HL-60 (cell line): ENCODE data around the gene ACACA.

Source experiments
- DNase-seq, 2 experiments: peaks; one replicate each; pipeline ENCODE4 v3.0.0-alpha.2; 2010 to 2020; ENCODE audit warnings: low read depth in 1 of 2, low spot score in 1 of 2
- H3K27ac ChIP-seq: fragments of 250-450 bp; sonication (Bioruptor Pico); replicated peaks from 2 replicates; pipeline ENCODE4 v1.5.1; 2020; ENCODE audit warnings: mild to moderate bottlenecking, moderate library complexity
- H3K27me3 ChIP-seq: fragments of 250-450 bp; sonication (Bioruptor Pico); 2 replicates; pipeline ENCODE4 v1.5.1; 2021; ENCODE audit warnings: mild to moderate bottlenecking, moderate library complexity; ENCODE audit not compliant: insufficient read depth, poor library complexity, severe bottlenecking
- H3K4me3 ChIP-seq: replicated peaks from 2 replicates; pipeline ENCODE4 v1.5.1; 2011; ENCODE audit warnings: mild to moderate bottlenecking, control low read depth, low read length; ENCODE audit not compliant: insufficient read depth
- GABPA ChIP-seq: IDR thresholded peaks from 2 replicates; pipeline ENCODE4 v1.6.1; 2012; ENCODE audit warnings: low read depth
- POLR2AphosphoS5 ChIP-seq: IDR thresholded peaks from 2 replicates; pipeline ENCODE4 v1.6.1; 2012; ENCODE audit warnings: low read depth
- SPI1 ChIP-seq: IDR thresholded peaks from 2 replicates; pipeline ENCODE4 v1.6.1; 2012; ENCODE audit warnings: low read depth, mild to moderate bottlenecking, borderline replicate concordance
- TF ChIP-seq, protein P1 (sequence below): IDR thresholded peaks from one replicate; pipeline ENCODE4 v1.5.1; 2011; ENCODE audit warnings: low read length, control low read depth, inconsistent platforms; ENCODE audit not compliant: insufficient read depth
- TF ChIP-seq, protein P2 (sequence below): IDR thresholded peaks from 2 replicates; pipeline ENCODE4 v1.6.1; 2012; ENCODE audit warnings: low read depth; ENCODE audit not compliant: insufficient replicate concordance

Gene ACACA

DNA sequence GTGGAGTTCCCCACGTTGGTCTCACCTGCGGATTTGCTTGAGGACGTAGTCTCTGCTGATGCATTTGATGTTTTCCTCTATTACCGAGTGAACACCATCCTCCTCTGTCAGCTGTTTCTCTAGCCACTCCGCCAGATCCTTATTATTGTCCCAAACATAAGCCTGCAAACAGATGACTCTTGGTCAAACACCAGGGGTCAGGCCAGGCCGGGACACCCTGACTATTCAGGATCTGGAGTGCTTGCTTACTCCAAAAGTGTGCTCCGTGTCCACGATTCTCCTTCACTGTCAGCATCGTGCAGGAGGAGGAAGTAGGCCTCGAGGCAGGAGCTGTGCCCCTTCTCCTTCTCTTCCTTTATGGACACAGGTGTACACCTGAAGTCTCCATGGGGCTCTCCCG, 317.7 kb downstream of the ACACA start:
- H3K27ac ChIP-seq: peak overlapping the region; percentile 65; the same call in 1 of the 2 replicates
- no peaks in the 10 kb centered on the region for H3K27me3 ChIP-seq
- no peak overlapping the region for H3K4me3 ChIP-seq
- no peak for DNase-seq
- TF ChIP-seq, protein P1, sequence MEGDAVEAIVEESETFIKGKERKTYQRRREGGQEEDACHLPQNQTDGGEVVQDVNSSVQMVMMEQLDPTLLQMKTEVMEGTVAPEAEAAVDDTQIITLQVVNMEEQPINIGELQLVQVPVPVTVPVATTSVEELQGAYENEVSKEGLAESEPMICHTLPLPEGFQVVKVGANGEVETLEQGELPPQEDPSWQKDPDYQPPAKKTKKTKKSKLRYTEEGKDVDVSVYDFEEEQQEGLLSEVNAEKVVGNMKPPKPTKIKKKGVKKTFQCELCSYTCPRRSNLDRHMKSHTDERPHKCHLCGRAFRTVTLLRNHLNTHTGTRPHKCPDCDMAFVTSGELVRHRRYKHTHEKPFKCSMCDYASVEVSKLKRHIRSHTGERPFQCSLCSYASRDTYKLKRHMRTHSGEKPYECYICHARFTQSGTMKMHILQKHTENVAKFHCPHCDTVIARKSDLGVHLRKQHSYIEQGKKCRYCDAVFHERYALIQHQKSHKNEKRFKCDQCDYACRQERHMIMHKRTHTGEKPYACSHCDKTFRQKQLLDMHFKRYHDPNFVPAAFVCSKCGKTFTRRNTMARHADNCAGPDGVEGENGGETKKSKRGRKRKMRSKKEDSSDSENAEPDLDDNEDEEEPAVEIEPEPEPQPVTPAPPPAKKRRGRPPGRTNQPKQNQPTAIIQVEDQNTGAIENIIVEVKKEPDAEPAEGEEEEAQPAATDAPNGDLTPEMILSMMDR: no peak
- TF ChIP-seq POLR2AphosphoS5: no peak
- TF ChIP-seq SPI1: no peak
- TF ChIP-seq, protein P2, sequence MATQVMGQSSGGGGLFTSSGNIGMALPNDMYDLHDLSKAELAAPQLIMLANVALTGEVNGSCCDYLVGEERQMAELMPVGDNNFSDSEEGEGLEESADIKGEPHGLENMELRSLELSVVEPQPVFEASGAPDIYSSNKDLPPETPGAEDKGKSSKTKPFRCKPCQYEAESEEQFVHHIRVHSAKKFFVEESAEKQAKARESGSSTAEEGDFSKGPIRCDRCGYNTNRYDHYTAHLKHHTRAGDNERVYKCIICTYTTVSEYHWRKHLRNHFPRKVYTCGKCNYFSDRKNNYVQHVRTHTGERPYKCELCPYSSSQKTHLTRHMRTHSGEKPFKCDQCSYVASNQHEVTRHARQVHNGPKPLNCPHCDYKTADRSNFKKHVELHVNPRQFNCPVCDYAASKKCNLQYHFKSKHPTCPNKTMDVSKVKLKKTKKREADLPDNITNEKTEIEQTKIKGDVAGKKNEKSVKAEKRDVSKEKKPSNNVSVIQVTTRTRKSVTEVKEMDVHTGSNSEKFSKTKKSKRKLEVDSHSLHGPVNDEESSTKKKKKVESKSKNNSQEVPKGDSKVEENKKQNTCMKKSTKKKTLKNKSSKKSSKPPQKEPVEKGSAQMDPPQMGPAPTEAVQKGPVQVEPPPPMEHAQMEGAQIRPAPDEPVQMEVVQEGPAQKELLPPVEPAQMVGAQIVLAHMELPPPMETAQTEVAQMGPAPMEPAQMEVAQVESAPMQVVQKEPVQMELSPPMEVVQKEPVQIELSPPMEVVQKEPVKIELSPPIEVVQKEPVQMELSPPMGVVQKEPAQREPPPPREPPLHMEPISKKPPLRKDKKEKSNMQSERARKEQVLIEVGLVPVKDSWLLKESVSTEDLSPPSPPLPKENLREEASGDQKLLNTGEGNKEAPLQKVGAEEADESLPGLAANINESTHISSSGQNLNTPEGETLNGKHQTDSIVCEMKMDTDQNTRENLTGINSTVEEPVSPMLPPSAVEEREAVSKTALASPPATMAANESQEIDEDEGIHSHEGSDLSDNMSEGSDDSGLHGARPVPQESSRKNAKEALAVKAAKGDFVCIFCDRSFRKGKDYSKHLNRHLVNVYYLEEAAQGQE: no peak
- no peak for TF ChIP-seq GABPA

DNA sequence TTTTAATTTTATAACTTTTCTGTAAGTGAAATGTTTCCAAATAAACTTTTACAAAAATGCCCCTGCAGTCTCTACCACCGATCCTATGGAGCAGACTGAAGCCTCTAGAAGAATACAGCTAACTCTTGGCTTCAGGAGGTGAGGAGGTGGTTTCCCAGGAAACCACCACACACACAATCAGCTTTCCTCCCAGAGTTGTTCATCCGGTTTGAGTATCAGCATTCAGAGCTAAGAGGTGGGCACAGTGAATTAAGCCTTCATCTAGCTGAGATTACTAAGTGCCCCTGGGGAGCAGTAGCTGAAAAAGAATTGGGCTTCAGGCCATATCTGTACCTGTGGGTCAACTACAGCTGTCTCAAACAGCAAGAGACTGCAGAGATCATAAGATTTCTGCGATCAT, 318.2 kb downstream of the ACACA start:
- no peak overlapping the region for H3K27ac ChIP-seq
- TF ChIP-seq SPI1 (no peak), POLR2AphosphoS5 (no peak), GABPA (no peak)
- TF ChIP-seq, protein P1: no peak
- TF ChIP-seq, protein P2: no peak

DNA sequence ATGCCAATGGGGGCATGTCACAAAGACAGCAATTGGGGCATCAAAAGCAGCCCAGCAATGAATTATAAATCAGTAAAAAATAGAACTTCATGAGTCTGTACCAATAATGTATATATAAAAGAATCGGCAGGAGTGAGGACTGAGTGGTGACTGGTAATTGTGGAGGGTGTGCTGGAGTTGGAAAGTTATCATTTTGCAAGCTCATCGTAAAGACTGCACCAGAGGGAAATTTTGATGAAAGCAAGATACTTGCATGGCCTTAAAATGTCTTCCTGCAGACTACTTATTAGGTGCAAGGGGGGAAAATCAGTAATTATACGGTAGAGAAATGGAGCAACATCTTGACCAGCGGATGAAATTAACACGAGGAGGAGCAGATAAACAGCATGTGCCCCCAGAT, 319.0 kb downstream of the ACACA start:
- Histone ChIP-seq H3K4me3 (no peak overlapping the region), H3K27me3 (no peaks in the 10 kb centered on the region), H3K27ac (no peak overlapping the region)
- no peak for TF ChIP-seq POLR2AphosphoS5
- TF ChIP-seq, protein P2: no peak
- TF ChIP-seq, protein P1: no peak
- TF ChIP-seq SPI1: no peak
- no peak for TF ChIP-seq GABPA
- no peak for DNase-seq

More for the DNA sequence above, 318.2 kb downstream of the ACACA start:
- Histone ChIP-seq H3K4me3 (no peak overlapping the region), H3K27me3 (no peaks in the 10 kb centered on the region)
- no peak for DNase-seq
